Brain microvascular endothelial cell (primary cell): ENCODE results near the gene CILP2.

ENCODE experiments used
- DNase-seq: peaks from one replicate; pipeline ENCODE4 v3.0.0-alpha.2; 2020
- H3K27ac ChIP-seq: fragments of 250-450 bp; sonication (Bioruptor Pico); 2 replicates; pipeline ENCODE4 v1.5.1; 2020; ENCODE audit warnings: mild to moderate bottlenecking, moderate library complexity
- H3K27me3 ChIP-seq: fragments of 250-450 bp; sonication (Bioruptor Pico); replicated peaks from 2 replicates; pipeline ENCODE4 v1.5.1; 2020; ENCODE audit warnings: mild to moderate bottlenecking
- H3K36me3 ChIP-seq: fragments of 250-450 bp; sonication (Bioruptor Pico); replicated peaks from 2 replicates; pipeline ENCODE4 v1.5.1; 2020; ENCODE audit warnings: mild to moderate bottlenecking
- H3K4me3 ChIP-seq: 2 replicates; pipeline ENCODE4 v1.5.1; 2011; ENCODE audit warnings: low read depth, mild to moderate bottlenecking, control low read depth, low read length, moderate library complexity
- CTCF ChIP-seq: IDR thresholded peaks from 2 replicates; pipeline ENCODE4 v1.5.1; 2011; ENCODE audit warnings: low read depth, mild to moderate bottlenecking, moderate library complexity, low read length, control low read depth, inconsistent platforms; ENCODE audit errors: missing control alignments
- in situ Hi-C: cut with HindIII; loops from 2 replicates; pipeline ENCODE4 v1.10.0; 2017; ENCODE audit warnings: low sequenced_read_pairs, low pct_ligation_motif_present

The CILP2 gene

GRCh38 chr19:19553670-19554069, 15.6 kb downstream of the CILP2 start:
- in situ Hi-C loops: no loop called here
- TF ChIP-seq CTCF: no peak

GRCh38 chr19:19554074-19555023, 16.3 kb downstream of the CILP2 start:
- peak; percentile 83 for TF ChIP-seq CTCF
- no peaks in the 10 kb centered on the region for H3K36me3 ChIP-seq
- DNase-seq: no peak
- H3K27me3 ChIP-seq: no peaks in the 10 kb centered on the region
- in situ Hi-C loops: no loop called here
- H3K4me3 ChIP-seq: no peak overlapping the region
- H3K27ac ChIP-seq: no peak overlapping the region

More at GRCh38 chr19:19553670-19554069, 15.6 kb downstream of the CILP2 start:
- H3K4me3 ChIP-seq: no peak overlapping the region
- H3K27me3 ChIP-seq: no peaks in the 10 kb centered on the region
- no peak for DNase-seq
- no peak overlapping the region for H3K27ac ChIP-seq
- H3K36me3 ChIP-seq: no peaks in the 10 kb centered on the region

- DNase-seq: no peak
- TF ChIP-seq CTCF: no peak
- H3K4me3 ChIP-seq: no peak overlapping the region
- no peaks in the 10 kb centered on the region for H3K36me3 ChIP-seq
- no peaks in the 10 kb centered on the region for H3K27me3 ChIP-seq
- H3K27ac ChIP-seq: no peak overlapping the region
- in situ Hi-C loops: no loop called here
Measured at GRCh38 chr19:19558055-19558454, 20.0 kb downstream of the CILP2 start.

GRCh38 chr19:19558636-19559035, 20.6 kb downstream of the CILP2 start:
- in situ Hi-C loops: no loop called here
- TF ChIP-seq CTCF: no peak
- Histone ChIP-seq H3K27me3 (no peaks in the 10 kb centered on the region), H3K27ac (no peak overlapping the region), H3K4me3 (no peak overlapping the region), H3K36me3 (no peaks in the 10 kb centered on the region)
- DNase-seq: no peak

- no peak for TF ChIP-seq CTCF
- no peak for DNase-seq
- in situ Hi-C loops: no loop called here
- Histone ChIP-seq H3K27ac (no peak overlapping the region), H3K4me3 (no peak overlapping the region), H3K27me3 (no peaks in the 10 kb centered on the region), H3K36me3 (no peaks in the 10 kb centered on the region)
Measured at GRCh38 chr19:19559931-19560330, 21.9 kb downstream of the CILP2 start.
